ENCODE measurements around the gene OLR1.

GRCh38 chr12:10111451-10111850 is 60.5 kb downstream of the OLR1 start:
- TF ChIP-seq CEBPB (IDR thresholded peaks at IDR 0.05; ENCODE audit: low read depth, low read length) (no peak), CTCF (conservative IDR thresholded peaks at IDR 0.05; ENCODE audit: low read depth, low read length) (no peak), RAD21 (IDR thresholded peaks at IDR 0.05; ENCODE audit: low read length) (no peak), MAFK (IDR thresholded peaks at IDR 0.05; ENCODE audit: low read depth, low read length) (no peak), SMC3 (IDR thresholded peaks at IDR 0.05; ENCODE audit: low read depth, low read length) (no peak)

Measured in IMR-90 (cell line).